Ovary (tissue), 3 donors: ENCODE data around the gene BEND7.

Experiments used
- CTCF ChIP-seq, 3 donors: fragments of 450-650 bp in 2 of 3; fragments of 200-600 bp in 1 of 3; IDR thresholded peaks; one replicate each; pipeline versions ENCODE4 v1.5.1 to v1.8.0; 2016 to 2022; ENCODE audit warnings: antibody characterized with exemption in 3 of 3, mild to moderate bottlenecking in 1 of 3
- EP300 ChIP-seq: sonication (generic); formaldehyde crosslinking; IDR thresholded peaks from one replicate; pipeline ENCODE4 v1.6.1; 2017; ENCODE audit warnings: antibody characterized with exemption
- POLR2A ChIP-seq: fragments of 450-650 bp; IDR thresholded peaks from one replicate; pipeline ENCODE4 v1.6.1; 2017; ENCODE audit warnings: antibody characterized with exemption, mild to moderate bottlenecking, moderate library complexity
- donor health status: DM: no; HTN: no; CAD: no.

- TF ChIP-seq CTCF (IDR thresholded peaks at IDR 0.05) (no peak), POLR2A (no peak), EP300 (no peak)
Observed at GRCh38 chr10:13499150-13499549, 29.7 kb downstream of the BEND7 start.
